Lower leg skin (tissue), 3 donors: ENCODE results near the gene ABCG5.

Source experiments
- CTCF ChIP-seq, 3 donors: fragments of 450-650 bp; IDR thresholded peaks; one replicate each; pipeline ENCODE4 v1.5.1; 2016; ENCODE audit warnings: antibody characterized with exemption in 3 of 3, mild to moderate bottlenecking in 3 of 3, moderate library complexity in 2 of 3
- POLR2A ChIP-seq, 2 donors: fragments of 450-650 bp; IDR thresholded peaks; one replicate each; pipeline ENCODE4 v1.6.1; 2016 to 2017; ENCODE audit warnings: antibody characterized with exemption in 2 of 2, mild to moderate bottlenecking in 1 of 2, moderate library complexity in 1 of 2

- TF ChIP-seq CTCF (IDR thresholded peaks at IDR 0.05) (no peak), POLR2A (IDR thresholded peaks at IDR 0.05) (no peak)
These were observed 6.2 kb downstream of the ABCG5 start for GRCh38 chr2:43832457-43832856.
